Left lung (tissue), 10 donors: Measurements from ENCODE around the gene RPA1. TPM values are rescaled to one million over a fixed set of nuclear protein-coding genes. Genes with fewer than 3 reads are reported as not detected.

ENCODE experiments used
- ATAC-seq: fragments of 200-7000 bp; cut with Tn5 transposase; one replicate; pipeline ENCODE4 v1.9.1; 2020; ENCODE audit warnings: moderate library complexity
- DNase-seq, 4 donors: peaks; one replicate each; pipeline ENCODE4 v3.0.0-alpha.2; 2013 to 2020
- H3K27ac ChIP-seq, 2 donors: fragments of 200-600 bp; sonication (generic) in 1 of 2; one replicate each; pipeline versions ENCODE4 v1.5.0 to v1.8.0; 2020 to 2021
- H3K27me3 ChIP-seq, 2 donors: fragments of 200-600 bp; sonication (generic) in 1 of 2; one replicate each; pipeline versions ENCODE4 v1.5.0 to v1.8.0; 2020 to 2021
- H3K36me3 ChIP-seq, 2 donors: fragments of 200-600 bp; sonication (generic) in 1 of 2; one replicate each; pipeline versions ENCODE4 v1.5.0 to v1.8.0; 2020 to 2021
- H3K4me1 ChIP-seq, 2 donors: fragments of 200-600 bp; one replicate each; pipeline ENCODE4 v1.8.0; 2021
- H3K4me3 ChIP-seq, 2 donors: fragments of 200-600 bp; sonication (generic) in 1 of 2; one replicate each; pipeline versions ENCODE4 v1.5.0 to v1.8.0; 2020 to 2021; ENCODE audit warnings: mild to moderate bottlenecking in 1 of 2
- H3K9me3 ChIP-seq, 2 donors: fragments of 200-600 bp; sonication (generic) in 1 of 2; one replicate each; pipeline versions ENCODE4 v1.5.0 to v1.8.0; 2020 to 2021
- intact Hi-C, 2 donors: fragments of 100-400 bp; cut with DNase I; formaldehyde crosslinking; loops; one replicate each; pipeline versions ENCODE4 v1.11.2 to v1.14.2; 2022
- polyA plus RNA-seq, 6 donors: library from polyadenylated mRNA; unstranded; fragments of 120-200 nt; gene quantifications; one replicate each; pipeline ENCODE4 v1.2.1, GENCODE V29; 2013; ENCODE audit not compliant: insufficient read length in 6 of 6
- total RNA-seq, 2 donors: library from RNA; stranded (reverse); fragmentation: NEBNext Ultra II Directional; extraction: Animal tissue kit (Norgen Biotek cat#: 25700); gene quantifications; one replicate each; pipeline ENCODE4 v1.2.1, GENCODE V29; 2021
- TF ChIP-seq, protein P1 (sequence below), 2 donors: fragments of 200-600 bp; sonication (generic) in 1 of 2; IDR thresholded peaks; one replicate each; pipeline versions ENCODE4 v1.5.0 to v1.8.0; 2021; ENCODE audit warnings: antibody characterized with exemption in 2 of 2
- donor health status: DM: no; HTN: yes; CAD: no.
- donor health status: DM: no; HTN: no; CAD: no.

Gene RPA1
- total and polyA plus RNA-seq, 8 donors = 73.4 to 150 (median 126) TPM

DNA sequence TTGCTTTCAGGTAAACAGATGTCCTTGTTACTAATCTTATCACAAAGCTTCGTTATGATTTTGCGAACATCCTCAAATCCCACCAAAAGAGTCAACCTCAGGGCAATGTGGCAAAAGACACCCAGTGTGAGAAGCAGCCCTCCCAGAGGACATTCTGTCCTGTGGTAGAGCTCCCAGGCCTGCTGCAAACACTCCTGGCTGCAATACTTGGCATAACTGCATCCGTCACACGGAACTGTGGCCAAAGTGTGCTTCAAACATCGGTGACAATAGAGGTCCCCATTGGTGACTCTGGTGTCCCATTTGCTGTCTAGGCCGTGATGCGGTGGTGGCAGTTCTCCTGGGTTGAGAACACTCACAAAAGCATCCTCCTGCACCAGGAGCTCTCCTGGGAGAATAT lies 29.6 kb upstream of the RPA1 start:
- no peak for DNase-seq

GRCh38 chr17:1800712-1801111 lies 29.1 kb upstream of the RPA1 start:
- Histone ChIP-seq H3K4me1 (no peaks in the 10 kb centered on the region), H3K36me3 (peaks cover 0 to 50% of the 10 kb centered on the region in 2 donors), H3K27ac (no peak overlapping the region)

More for the DNA sequence above, 29.6 kb upstream of the RPA1 start:
- TF ChIP-seq, protein P1, sequence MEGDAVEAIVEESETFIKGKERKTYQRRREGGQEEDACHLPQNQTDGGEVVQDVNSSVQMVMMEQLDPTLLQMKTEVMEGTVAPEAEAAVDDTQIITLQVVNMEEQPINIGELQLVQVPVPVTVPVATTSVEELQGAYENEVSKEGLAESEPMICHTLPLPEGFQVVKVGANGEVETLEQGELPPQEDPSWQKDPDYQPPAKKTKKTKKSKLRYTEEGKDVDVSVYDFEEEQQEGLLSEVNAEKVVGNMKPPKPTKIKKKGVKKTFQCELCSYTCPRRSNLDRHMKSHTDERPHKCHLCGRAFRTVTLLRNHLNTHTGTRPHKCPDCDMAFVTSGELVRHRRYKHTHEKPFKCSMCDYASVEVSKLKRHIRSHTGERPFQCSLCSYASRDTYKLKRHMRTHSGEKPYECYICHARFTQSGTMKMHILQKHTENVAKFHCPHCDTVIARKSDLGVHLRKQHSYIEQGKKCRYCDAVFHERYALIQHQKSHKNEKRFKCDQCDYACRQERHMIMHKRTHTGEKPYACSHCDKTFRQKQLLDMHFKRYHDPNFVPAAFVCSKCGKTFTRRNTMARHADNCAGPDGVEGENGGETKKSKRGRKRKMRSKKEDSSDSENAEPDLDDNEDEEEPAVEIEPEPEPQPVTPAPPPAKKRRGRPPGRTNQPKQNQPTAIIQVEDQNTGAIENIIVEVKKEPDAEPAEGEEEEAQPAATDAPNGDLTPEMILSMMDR (IDR thresholded peaks at IDR 0.05) = no peak
- no peak overlapping the region for H3K27ac ChIP-seq
- no peak for ATAC-seq
- H3K4me1 ChIP-seq = no peaks in the 10 kb centered on the region
- no peaks in the 10 kb centered on the region for H3K27me3 ChIP-seq
- H3K4me3 ChIP-seq = no peak overlapping the region
- H3K9me3 ChIP-seq = no peaks in the 10 kb centered on the region
- intact Hi-C loops = no loop called here
- peaks cover 0 to 50% of the 10 kb centered on the region in 2 donors for H3K36me3 ChIP-seq

DNA sequence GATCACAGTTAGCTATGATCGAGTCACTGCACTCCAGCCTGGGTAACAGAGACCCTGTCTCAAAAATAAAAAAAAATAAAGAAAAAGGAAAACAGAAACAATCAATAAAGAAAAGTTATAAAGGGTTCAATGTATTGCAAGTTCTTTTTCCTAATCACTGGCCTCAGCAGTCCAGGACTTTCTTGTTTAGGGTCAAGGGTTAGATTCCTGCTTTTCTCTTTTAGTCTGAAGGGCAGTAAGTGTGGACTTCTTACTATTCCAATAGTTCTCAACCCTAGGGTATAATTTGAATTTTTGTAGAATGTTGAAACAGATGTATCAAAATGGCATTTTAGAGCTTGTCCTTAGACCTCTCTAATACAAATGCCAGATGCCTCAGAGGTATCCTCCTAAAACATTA lies 27.4 kb upstream of the RPA1 start:
- intact Hi-C loops = no loop called here

More at GRCh38 chr17:1800712-1801111, 29.1 kb upstream of the RPA1 start:
- Histone ChIP-seq H3K9me3 (no peaks in the 10 kb centered on the region), H3K4me3 (no peak overlapping the region), H3K27me3 (no peaks in the 10 kb centered on the region)
- no peak for DNase-seq
- TF ChIP-seq, protein P1 (IDR thresholded peaks at IDR 0.05) = no peak
- intact Hi-C loops = no loop called here
- no peak for ATAC-seq

DNA sequence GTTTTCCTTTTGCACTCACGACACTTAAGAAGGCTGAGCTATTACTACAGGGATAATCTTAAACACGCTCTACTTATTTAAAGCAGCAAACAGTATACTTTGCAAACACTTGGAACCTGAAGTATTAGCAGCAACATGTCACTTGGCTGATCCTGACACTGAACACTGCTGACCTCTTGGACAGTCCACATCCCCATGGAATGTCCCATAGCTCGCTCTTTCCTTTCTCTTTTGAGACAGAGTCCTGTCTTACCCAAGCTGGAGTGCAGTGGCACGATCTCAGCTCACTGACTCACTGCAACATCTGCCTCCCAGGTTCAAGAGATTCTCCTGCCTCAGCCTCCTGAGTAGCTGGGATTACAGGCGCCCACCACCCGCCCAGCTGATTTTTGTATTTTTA lies 26.5 kb upstream of the RPA1 start:
- Histone ChIP-seq H3K36me3 (peaks cover 0 to 44% of the 10 kb centered on the region in 2 donors), H3K9me3 (no peaks in the 10 kb centered on the region), H3K4me3 (no peak overlapping the region), H3K27ac (no peak overlapping the region), H3K4me1 (no peaks in the 10 kb centered on the region), H3K27me3 (no peaks in the 10 kb centered on the region)
- ATAC-seq (no peak), DNase-seq (no peak)
- intact Hi-C loops = no loop called here
- TF ChIP-seq, protein P1 (IDR thresholded peaks at IDR 0.05) = no peak

More for the DNA sequence above, 27.4 kb upstream of the RPA1 start:
- DNase-seq = no peak
- Histone ChIP-seq H3K9me3 (no peaks in the 10 kb centered on the region), H3K27ac (no peak overlapping the region), H3K27me3 (no peaks in the 10 kb centered on the region), H3K4me3 (no peak overlapping the region), H3K36me3 (peaks cover 0 to 50% of the 10 kb centered on the region in 2 donors), H3K4me1 (no peaks in the 10 kb centered on the region)
- ATAC-seq = no peak
- TF ChIP-seq, protein P1 (IDR thresholded peaks at IDR 0.05) = no peak

DNA sequence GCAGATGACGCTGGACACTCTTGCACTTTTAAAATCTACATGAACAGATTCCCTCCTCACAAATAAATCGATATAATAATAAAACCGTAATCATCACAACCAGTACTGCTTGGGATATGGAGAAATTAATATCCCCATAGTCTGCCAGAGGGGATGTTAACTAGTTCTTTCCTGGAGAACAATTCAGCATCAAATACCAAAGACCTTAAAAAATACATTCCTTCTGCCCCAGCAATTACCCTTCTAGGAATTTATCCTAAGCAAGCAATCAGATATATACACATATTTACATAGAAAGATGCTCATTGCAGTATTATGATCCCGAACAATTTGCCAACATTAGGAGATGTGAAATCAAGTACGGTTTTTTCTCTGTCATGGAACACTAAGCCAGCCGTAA lies 21.9 kb upstream of the RPA1 start:
- Histone ChIP-seq H3K36me3 (peaks cover 0 to 41% of the 10 kb centered on the region in 2 donors), H3K9me3 (no peaks in the 10 kb centered on the region), H3K27ac (no peak overlapping the region), H3K27me3 (no peaks in the 10 kb centered on the region), H3K4me3 (no peak overlapping the region), H3K4me1 (no peaks in the 10 kb centered on the region)
- TF ChIP-seq, protein P1 (IDR thresholded peaks at IDR 0.05) = no peak
- DNase-seq = no peak
- intact Hi-C loops = no loop called here
- no peak for ATAC-seq
